ENCODE measurements around the gene GTF3C1. TPM values are rescaled to one million over a fixed set of nuclear protein-coding genes. Genes with fewer than 3 reads are reported as not detected.

The GTF3C1 gene
- total and polyA plus RNA-seq, 4 donors, result 15.3 to 28.0 (median 22.2) TPM

DNA sequence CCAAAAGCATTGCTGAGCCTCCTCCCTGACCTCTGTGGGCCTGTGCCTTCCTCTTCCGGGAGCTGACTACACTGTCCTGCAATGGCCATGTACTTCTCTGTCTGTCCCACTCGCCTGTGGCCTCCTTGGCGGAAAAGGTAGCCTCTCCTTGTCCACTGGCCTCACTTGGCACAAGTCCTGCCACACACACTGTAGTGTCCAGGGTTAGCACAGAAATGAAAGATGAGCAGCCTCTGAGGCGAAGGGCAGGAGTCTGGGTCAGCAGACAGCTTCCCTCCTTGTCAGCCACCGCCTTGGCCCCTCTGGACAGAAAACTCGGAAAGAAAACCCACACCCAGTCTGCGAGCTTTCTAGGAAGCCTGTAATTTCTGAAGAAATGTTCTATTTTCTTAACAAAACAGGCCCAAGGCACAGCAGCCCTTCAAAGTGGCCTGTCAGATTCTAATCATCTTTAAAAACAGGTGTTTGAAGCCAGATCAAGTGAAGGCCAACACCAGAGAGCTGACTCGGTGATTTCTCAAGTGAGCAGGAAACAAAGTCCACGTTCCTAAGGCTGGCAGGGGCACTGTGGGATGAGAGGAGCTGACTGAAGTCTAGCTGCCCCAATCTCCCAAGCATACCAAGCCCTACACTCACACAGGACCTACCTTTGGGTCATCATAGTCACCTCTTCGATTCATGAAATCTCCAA, 67.2 kb downstream of the GTF3C1 start:
- TF ChIP-seq RXRA (IDR thresholded peaks at IDR 0.05) (no peak), EGR1 (IDR thresholded peaks at IDR 0.05; ENCODE audit: low read depth in 2 of 2) (no peak), NR2F2 (IDR thresholded peaks at IDR 0.05) (no peak), FOXA1 (IDR thresholded peaks at IDR 0.05) (no peak), HNF4G (IDR thresholded peaks at IDR 0.05) (no peak), FOXA2 (IDR thresholded peaks at IDR 0.05) (no peak), YY1 (IDR thresholded peaks at IDR 0.05) (no peak), GABPA (IDR thresholded peaks at IDR 0.05 in 1 of 2, conservative IDR thresholded peaks at IDR 0.05 in 1 of 2) (no peak), TAF1 (conservative IDR thresholded peaks at IDR 0.05) (no peak)
- TF ChIP-seq, protein P1, sequence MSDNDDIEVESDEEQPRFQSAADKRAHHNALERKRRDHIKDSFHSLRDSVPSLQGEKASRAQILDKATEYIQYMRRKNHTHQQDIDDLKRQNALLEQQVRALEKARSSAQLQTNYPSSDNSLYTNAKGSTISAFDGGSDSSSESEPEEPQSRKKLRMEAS (IDR thresholded peaks at IDR 0.05), result no peak
- H3K27me3 ChIP-seq (ENCODE audit: control insufficient read depth in 4 of 4, insufficient read depth in 4 of 4, low read length in 3 of 4), result no peaks in the 10 kb centered on the region
- DNase-seq (ENCODE audit: low spot score), result no peak
- no peak overlapping the region for H3K27ac ChIP-seq (ENCODE audit: low read depth in 1 of 2, low read length in 2 of 2)
- no peak overlapping the region for H3K9ac ChIP-seq (ENCODE audit: low read depth in 1 of 2, low read length in 2 of 2)
- H3K4me1 ChIP-seq (ENCODE audit: control insufficient read depth in 4 of 4, insufficient read depth in 4 of 4, low read length in 3 of 4), result no peaks in the 10 kb centered on the region
- peaks cover 13 to 88% (median 68%) of the 10 kb centered on the region in 4 donors for H3K36me3 ChIP-seq (ENCODE audit: control insufficient read depth in 4 of 4, insufficient read depth in 3 of 4, low read depth in 1 of 4, low read length in 3 of 4)
- H3K4me3 ChIP-seq (ENCODE audit: low read depth in 1 of 3, low read length in 3 of 3), result no peak overlapping the region
- H3K9me3 ChIP-seq (ENCODE audit: control insufficient read depth in 4 of 4, low read length in 3 of 4), result no peaks in the 10 kb centered on the region
- 86% methylated on average over 10 of the region's 10 CpGs for WGBS

DNA sequence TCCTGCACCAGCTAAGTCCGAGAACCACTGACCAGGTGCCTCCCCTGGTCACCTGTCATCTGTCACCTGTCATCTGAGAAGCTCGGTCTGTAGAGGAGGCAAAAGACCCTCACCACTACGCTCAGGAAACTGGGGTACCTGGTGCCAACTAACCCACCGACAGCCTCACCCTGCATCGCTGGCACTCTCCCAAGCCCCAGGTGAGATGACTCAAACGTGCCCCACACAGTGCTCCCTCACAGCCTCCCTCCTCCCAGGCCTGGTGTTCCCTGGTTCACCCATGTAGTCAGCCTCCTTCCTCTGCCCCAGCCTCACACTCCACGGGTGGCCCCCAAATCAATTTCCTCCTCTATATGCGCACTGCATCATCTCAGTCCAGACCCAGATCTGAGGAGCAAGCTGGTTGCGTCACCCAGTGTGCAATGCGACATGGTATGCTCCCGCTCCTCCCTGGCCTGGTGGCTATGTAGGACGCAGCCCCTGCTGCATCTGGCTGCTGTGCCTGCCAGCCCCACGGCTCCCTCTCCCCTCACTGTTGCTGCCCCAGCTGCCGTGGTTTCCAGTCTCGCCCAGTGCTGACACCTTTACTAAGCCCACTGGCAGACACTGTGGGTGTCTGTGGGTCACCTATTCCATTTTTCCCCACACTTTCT, 68.3 kb downstream of the GTF3C1 start:
- Histone ChIP-seq H3K4me1 (ENCODE audit: control insufficient read depth in 4 of 4, insufficient read depth in 4 of 4, low read length in 3 of 4) (no peaks in the 10 kb centered on the region), H3K9ac (ENCODE audit: low read depth in 1 of 2, low read length in 2 of 2) (no peak overlapping the region), H3K4me3 (ENCODE audit: low read depth in 1 of 3, low read length in 3 of 3) (no peak overlapping the region), H3K9me3 (ENCODE audit: control insufficient read depth in 4 of 4, low read length in 3 of 4) (no peaks in the 10 kb centered on the region), H3K27me3 (ENCODE audit: control insufficient read depth in 4 of 4, insufficient read depth in 4 of 4, low read length in 3 of 4) (no peaks in the 10 kb centered on the region), H3K27ac (ENCODE audit: low read depth in 1 of 2, low read length in 2 of 2) (no peak overlapping the region), H3K36me3 (ENCODE audit: control insufficient read depth in 4 of 4, insufficient read depth in 3 of 4, low read depth in 1 of 4, low read length in 3 of 4) (peaks cover 14 to 89% (median 69%) of the 10 kb centered on the region in 4 donors)
- 94% methylated on average over 15 of the region's 15 CpGs for WGBS
- DNase-seq (ENCODE audit: low spot score), result no peak
- TF ChIP-seq, protein P1 (IDR thresholded peaks at IDR 0.05), result no peak
- TF ChIP-seq EGR1 (IDR thresholded peaks at IDR 0.05; ENCODE audit: low read depth in 2 of 2) (no peak), SP1 (IDR thresholded peaks at IDR 0.05) (no peak), YY1 (IDR thresholded peaks at IDR 0.05) (no peak), FOXA2 (IDR thresholded peaks at IDR 0.05) (no peak), NR2F2 (IDR thresholded peaks at IDR 0.05) (no peak), RXRA (IDR thresholded peaks at IDR 0.05) (no peak)
- TF ChIP-seq, protein P2, sequence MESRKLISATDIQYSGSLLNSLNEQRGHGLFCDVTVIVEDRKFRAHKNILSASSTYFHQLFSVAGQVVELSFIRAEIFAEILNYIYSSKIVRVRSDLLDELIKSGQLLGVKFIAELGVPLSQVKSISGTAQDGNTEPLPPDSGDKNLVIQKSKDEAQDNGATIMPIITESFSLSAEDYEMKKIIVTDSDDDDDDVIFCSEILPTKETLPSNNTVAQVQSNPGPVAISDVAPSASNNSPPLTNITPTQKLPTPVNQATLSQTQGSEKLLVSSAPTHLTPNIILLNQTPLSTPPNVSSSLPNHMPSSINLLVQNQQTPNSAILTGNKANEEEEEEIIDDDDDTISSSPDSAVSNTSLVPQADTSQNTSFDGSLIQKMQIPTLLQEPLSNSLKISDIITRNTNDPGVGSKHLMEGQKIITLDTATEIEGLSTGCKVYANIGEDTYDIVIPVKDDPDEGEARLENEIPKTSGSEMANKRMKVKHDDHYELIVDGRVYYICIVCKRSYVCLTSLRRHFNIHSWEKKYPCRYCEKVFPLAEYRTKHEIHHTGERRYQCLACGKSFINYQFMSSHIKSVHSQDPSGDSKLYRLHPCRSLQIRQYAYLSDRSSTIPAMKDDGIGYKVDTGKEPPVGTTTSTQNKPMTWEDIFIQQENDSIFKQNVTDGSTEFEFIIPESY (IDR thresholded peaks at IDR 0.05), result no peak
- TF ChIP-seq, protein P3, sequence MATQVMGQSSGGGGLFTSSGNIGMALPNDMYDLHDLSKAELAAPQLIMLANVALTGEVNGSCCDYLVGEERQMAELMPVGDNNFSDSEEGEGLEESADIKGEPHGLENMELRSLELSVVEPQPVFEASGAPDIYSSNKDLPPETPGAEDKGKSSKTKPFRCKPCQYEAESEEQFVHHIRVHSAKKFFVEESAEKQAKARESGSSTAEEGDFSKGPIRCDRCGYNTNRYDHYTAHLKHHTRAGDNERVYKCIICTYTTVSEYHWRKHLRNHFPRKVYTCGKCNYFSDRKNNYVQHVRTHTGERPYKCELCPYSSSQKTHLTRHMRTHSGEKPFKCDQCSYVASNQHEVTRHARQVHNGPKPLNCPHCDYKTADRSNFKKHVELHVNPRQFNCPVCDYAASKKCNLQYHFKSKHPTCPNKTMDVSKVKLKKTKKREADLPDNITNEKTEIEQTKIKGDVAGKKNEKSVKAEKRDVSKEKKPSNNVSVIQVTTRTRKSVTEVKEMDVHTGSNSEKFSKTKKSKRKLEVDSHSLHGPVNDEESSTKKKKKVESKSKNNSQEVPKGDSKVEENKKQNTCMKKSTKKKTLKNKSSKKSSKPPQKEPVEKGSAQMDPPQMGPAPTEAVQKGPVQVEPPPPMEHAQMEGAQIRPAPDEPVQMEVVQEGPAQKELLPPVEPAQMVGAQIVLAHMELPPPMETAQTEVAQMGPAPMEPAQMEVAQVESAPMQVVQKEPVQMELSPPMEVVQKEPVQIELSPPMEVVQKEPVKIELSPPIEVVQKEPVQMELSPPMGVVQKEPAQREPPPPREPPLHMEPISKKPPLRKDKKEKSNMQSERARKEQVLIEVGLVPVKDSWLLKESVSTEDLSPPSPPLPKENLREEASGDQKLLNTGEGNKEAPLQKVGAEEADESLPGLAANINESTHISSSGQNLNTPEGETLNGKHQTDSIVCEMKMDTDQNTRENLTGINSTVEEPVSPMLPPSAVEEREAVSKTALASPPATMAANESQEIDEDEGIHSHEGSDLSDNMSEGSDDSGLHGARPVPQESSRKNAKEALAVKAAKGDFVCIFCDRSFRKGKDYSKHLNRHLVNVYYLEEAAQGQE (IDR thresholded peaks at IDR 0.05), result no peak
- TF ChIP-seq, protein P4, sequence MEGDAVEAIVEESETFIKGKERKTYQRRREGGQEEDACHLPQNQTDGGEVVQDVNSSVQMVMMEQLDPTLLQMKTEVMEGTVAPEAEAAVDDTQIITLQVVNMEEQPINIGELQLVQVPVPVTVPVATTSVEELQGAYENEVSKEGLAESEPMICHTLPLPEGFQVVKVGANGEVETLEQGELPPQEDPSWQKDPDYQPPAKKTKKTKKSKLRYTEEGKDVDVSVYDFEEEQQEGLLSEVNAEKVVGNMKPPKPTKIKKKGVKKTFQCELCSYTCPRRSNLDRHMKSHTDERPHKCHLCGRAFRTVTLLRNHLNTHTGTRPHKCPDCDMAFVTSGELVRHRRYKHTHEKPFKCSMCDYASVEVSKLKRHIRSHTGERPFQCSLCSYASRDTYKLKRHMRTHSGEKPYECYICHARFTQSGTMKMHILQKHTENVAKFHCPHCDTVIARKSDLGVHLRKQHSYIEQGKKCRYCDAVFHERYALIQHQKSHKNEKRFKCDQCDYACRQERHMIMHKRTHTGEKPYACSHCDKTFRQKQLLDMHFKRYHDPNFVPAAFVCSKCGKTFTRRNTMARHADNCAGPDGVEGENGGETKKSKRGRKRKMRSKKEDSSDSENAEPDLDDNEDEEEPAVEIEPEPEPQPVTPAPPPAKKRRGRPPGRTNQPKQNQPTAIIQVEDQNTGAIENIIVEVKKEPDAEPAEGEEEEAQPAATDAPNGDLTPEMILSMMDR (IDR thresholded peaks at IDR 0.05; ENCODE audit: low read depth, low read length, missing input control), result no peak

Data from liver (tissue), 9 donors.